ENCODE measurements around the gene ELMO3.

Gene ELMO3

DNA sequence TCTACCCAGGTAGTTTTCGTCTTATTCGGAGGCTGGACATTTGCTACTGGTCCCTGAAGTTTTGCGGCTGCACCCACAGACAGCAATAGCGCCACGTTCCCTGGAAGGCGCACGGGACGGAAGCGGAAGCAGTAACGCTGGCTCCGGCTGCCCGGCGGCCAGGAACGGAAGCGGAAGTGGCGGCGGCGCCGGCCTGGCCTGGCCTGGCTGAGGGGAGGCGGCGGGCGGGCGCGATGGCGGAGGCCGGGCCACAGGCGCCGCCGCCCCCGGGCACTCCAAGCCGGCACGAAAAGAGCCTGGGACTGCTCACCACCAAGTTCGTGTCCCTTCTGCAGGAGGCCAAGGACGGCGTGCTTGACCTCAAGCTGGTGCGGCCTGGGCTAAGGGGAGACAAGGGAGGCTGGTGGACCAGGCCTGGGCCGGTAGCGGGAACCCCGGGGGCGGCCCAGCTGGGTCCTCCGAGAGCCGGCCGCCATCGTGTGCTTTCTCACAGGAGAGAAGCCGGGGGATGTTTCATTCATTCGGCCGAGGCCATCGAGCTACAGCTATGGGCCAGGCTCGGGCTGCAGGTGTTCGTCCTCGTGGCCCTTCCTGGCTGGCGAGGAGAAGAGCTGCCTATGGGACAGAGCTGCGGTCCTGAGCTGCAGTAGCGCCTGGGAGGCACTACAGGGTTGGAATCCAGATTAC lies 6.8 kb upstream of the ELMO3 start, which contains the start of gene E2F4:
TSS of gene E2F4 (plus strand) at position 161 of the 687 bp plus-strand sequence. CDS start at position 234, 73 bp downstream.
- Histone ChIP-seq H3K9me3 (no peaks in the 10 kb centered on the region), H3K27me3 (no peaks in the 10 kb centered on the region), H3K36me3 (peaks cover 33% of the 10 kb centered on the region), H3K4me3 (ENCODE audit: low read depth, low read length) (peak within 1 kb of the TSS; percentile 100), H3K4me1 (no peaks in the 10 kb centered on the region)
- DNase-seq: peak; percentile 93
- TF ChIP-seq, protein P1, sequence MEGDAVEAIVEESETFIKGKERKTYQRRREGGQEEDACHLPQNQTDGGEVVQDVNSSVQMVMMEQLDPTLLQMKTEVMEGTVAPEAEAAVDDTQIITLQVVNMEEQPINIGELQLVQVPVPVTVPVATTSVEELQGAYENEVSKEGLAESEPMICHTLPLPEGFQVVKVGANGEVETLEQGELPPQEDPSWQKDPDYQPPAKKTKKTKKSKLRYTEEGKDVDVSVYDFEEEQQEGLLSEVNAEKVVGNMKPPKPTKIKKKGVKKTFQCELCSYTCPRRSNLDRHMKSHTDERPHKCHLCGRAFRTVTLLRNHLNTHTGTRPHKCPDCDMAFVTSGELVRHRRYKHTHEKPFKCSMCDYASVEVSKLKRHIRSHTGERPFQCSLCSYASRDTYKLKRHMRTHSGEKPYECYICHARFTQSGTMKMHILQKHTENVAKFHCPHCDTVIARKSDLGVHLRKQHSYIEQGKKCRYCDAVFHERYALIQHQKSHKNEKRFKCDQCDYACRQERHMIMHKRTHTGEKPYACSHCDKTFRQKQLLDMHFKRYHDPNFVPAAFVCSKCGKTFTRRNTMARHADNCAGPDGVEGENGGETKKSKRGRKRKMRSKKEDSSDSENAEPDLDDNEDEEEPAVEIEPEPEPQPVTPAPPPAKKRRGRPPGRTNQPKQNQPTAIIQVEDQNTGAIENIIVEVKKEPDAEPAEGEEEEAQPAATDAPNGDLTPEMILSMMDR (IDR thresholded peaks at IDR 0.05; ENCODE audit: low read depth, low read length): no peak

DNA sequence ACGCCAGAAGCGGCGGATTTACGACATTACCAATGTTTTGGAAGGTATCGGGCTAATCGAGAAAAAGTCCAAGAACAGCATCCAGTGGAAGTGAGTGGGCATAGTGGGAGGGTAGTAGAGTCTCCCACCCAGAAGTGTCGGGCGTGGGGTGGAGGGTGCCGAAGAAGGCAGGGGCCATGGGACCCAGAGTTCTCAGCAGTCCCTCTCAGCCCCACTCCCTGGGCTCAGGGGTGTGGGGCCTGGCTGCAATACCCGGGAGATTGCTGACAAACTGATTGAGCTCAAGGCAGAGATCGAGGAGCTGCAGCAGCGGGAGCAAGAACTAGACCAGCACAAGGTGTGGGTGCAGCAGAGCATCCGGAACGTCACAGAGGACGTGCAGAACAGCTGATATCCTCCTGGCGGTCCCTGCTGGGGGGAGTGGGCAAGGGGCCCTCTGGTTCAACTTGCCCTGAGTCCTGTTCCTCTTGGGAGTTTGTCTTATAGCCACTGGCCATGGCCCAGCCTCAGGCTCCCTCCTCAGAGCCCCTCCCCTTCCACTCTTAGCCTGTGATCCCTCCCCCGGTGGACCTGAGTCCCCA lies 6.1 kb upstream of the ELMO3 start:
- H3K36me3 ChIP-seq: peaks cover 41% of the 10 kb centered on the region
- H3K4me1 ChIP-seq: no peaks in the 10 kb centered on the region
- no peak for DNase-seq
- no peaks in the 10 kb centered on the region for H3K9me3 ChIP-seq
- H3K4me3 ChIP-seq (ENCODE audit: low read depth, low read length): peak overlapping the region; percentile 100
- no peaks in the 10 kb centered on the region for H3K27me3 ChIP-seq
- TF ChIP-seq, protein P1 (IDR thresholded peaks at IDR 0.05; ENCODE audit: low read depth, low read length): no peak

DNA sequence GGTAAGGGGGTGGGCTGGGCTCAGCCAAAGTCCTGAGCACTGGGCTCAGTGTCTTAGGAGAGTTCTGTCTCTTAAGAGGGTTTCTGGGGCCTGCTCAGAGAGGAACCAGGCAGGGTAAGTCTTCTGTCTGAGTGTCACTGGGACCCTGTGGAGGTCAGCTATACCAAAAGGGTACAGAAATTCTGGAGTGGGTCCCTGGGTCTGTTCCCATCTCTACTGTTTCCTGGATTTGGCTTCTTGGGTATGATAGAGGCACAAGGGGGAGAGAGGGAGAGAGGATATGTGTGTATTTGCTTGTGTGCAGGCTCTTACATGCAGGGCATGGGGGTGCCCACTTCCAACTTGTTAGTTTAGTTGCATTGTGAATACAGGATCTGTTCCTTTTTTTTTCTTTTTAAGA lies 5.4 kb upstream of the ELMO3 start:
- no peaks in the 10 kb centered on the region for H3K4me1 ChIP-seq
- H3K36me3 ChIP-seq: peaks cover 47% of the 10 kb centered on the region
- DNase-seq: no peak
- no peaks in the 10 kb centered on the region for H3K9me3 ChIP-seq
- peak overlapping the region; percentile 100; the same call in 1 of the 2 replicates for H3K4me3 ChIP-seq (ENCODE audit: low read depth, low read length)
- H3K27me3 ChIP-seq: no peaks in the 10 kb centered on the region
- TF ChIP-seq, protein P1 (IDR thresholded peaks at IDR 0.05; ENCODE audit: low read depth, low read length): no peak

DNA sequence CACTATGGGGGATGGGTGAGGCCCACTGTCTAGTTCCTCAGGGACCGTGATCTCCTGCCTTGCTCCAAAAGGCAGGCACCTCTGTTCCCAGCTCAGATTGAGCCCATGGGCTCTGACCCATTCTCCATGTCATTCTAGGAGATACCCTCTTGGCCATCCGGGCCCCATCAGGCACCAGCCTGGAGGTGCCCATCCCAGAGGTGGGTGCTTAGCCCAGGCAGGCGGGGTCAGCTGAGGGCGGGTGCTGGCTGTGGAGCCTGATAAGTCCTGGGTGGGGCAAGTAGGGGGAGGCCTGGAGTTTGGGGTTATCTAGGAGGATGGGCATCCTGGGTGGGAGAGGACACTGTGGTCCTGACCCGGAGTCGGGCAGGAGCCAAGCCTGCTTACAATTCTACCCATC lies 4.7 kb upstream of the ELMO3 start:
- Histone ChIP-seq H3K4me3 (ENCODE audit: low read depth, low read length) (no peak overlapping the region), H3K27me3 (no peaks in the 10 kb centered on the region), H3K4me1 (no peaks in the 10 kb centered on the region), H3K9me3 (no peaks in the 10 kb centered on the region), H3K36me3 (peaks cover 50% of the 10 kb centered on the region)
- DNase-seq: no peak
- TF ChIP-seq, protein P1 (IDR thresholded peaks at IDR 0.05; ENCODE audit: low read depth, low read length): no peak

DNA sequence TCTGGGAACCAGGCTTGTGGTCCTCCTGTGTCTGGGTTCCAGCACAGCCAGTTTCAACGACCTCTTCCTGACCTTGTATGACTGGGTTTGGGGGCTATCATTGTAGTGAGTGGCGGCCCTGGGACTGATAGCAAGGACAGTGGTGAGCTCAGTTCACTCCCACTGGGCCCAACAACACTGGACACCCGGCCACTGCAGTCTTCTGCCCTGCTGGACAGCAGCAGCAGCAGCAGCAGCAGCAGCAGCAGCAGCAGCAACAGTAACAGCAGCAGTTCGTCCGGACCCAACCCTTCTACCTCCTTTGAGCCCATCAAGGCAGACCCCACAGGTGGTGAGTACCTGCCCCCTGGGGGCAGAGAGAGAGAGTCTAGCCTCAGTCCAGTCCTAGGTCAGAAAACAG lies 3.3 kb upstream of the ELMO3 start:
- Histone ChIP-seq H3K4me1 (no peaks in the 10 kb centered on the region), H3K4me3 (ENCODE audit: low read depth, low read length) (no peak overlapping the region), H3K27me3 (no peaks in the 10 kb centered on the region), H3K9me3 (no peaks in the 10 kb centered on the region), H3K36me3 (peaks cover 53% of the 10 kb centered on the region)
- TF ChIP-seq, protein P1 (IDR thresholded peaks at IDR 0.05; ENCODE audit: low read depth, low read length): no peak
- no peak for DNase-seq

DNA sequence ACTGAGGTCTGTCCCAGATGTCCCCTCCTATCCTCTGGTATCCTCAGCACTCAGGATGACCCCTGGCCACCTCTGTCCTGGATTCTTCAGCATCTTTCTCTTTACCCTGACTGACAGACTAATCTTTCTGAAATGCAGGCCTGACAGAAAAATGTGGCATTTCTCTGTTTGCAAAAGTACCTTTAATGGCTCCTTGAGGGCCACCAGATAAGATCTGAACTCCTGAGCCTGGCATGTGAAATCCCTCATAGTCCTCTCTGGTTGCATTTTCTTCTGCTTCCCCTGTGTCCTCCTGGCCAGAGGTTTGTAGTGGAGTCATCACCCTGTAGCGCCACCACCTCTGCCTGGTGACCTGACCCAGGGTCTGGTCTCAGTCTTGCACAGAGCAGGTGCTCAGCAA lies 2.0 kb upstream of the ELMO3 start:
- H3K4me1 ChIP-seq: no peaks in the 10 kb centered on the region
- peaks cover 58% of the 10 kb centered on the region for H3K36me3 ChIP-seq
- DNase-seq: no peak

More for the DNA sequence above, 2.0 kb upstream of the ELMO3 start:
- Histone ChIP-seq H3K27me3 (no peaks in the 10 kb centered on the region), H3K9me3 (no peaks in the 10 kb centered on the region), H3K4me3 (ENCODE audit: low read depth, low read length) (no peak overlapping the region)
- TF ChIP-seq, protein P1 (IDR thresholded peaks at IDR 0.05; ENCODE audit: low read depth, low read length): no peak

Measured in BE2C (cell line).